ENCODE results near the gene CDKN2B-AS1. TPM values are rescaled to one million over a fixed set of nuclear protein-coding genes. Genes with fewer than 3 reads are reported as not detected.
A peak's percentile ranks its signal among the peaks of the same experiment; 100 is the strongest.

Gene CDKN2B-AS1
- total and polyA plus RNA-seq, 5 donors: 0.09 to 0.24 TPM; not detected in 3

- Histone ChIP-seq H3K27me3 (ENCODE audit: control insufficient read depth, insufficient read depth) (no peaks in the 10 kb centered on the region), H3K4me3 (ENCODE audit: low read length) (no peak overlapping the region), H3K4me1 (ENCODE audit: control insufficient read depth, insufficient read depth, low read length) (no peaks in the 10 kb centered on the region), H3K9me3 (ENCODE audit: control insufficient read depth, low read length) (no peaks in the 10 kb centered on the region), H3K27ac (ENCODE audit: low read length) (no peak overlapping the region)
- ATAC-seq (peak in 1 of 2 donors; percentile 76), DNase-seq (no peak)
- 71% methylated on average over 8 of the region's 8 CpGs for WGBS
- intact Hi-C loops (cut with DNase I): no loop called here
Observed at GRCh38 chr9:22147813-22148527, 153.4 kb downstream of the CDKN2B-AS1 start.

- H3K9me3 ChIP-seq (ENCODE audit: control insufficient read depth, low read length): no peaks in the 10 kb centered on the region
- no peaks in the 10 kb centered on the region for H3K4me1 ChIP-seq (ENCODE audit: control insufficient read depth, insufficient read depth, low read length)
- no peak overlapping the region for H3K4me3 ChIP-seq (ENCODE audit: low read length)
- ATAC-seq: no peak
- DNase-seq: no peak
- no peak overlapping the region for H3K27ac ChIP-seq (ENCODE audit: low read length)
- no peaks in the 10 kb centered on the region for H3K27me3 ChIP-seq (ENCODE audit: control insufficient read depth, insufficient read depth)
- intact Hi-C loops (cut with DNase I): no loop called here
Observed at GRCh38 chr9:22148528-22148875, 153.9 kb downstream of the CDKN2B-AS1 start.

GRCh38 chr9:22148876-22149637 is 154.5 kb downstream of the CDKN2B-AS1 start:
- DNase-seq: no peak
- intact Hi-C loops (cut with DNase I): no loop called here
- ATAC-seq: no peak

GRCh38 chr9:22154064-22154463 is 159.5 kb downstream of the CDKN2B-AS1 start:
- intact Hi-C loops (cut with DNase I): no loop called here
- no peak for ATAC-seq
- WGBS: 97% methylated on average over 10 of the region's 10 CpGs

More at GRCh38 chr9:22148876-22149637, 154.5 kb downstream of the CDKN2B-AS1 start:
- no peaks in the 10 kb centered on the region for H3K9me3 ChIP-seq (ENCODE audit: control insufficient read depth, low read length)
- H3K4me1 ChIP-seq (ENCODE audit: control insufficient read depth, insufficient read depth, low read length): no peaks in the 10 kb centered on the region
- no peak overlapping the region for H3K27ac ChIP-seq (ENCODE audit: low read length)
- no peak overlapping the region for H3K4me3 ChIP-seq (ENCODE audit: low read length)
- H3K27me3 ChIP-seq (ENCODE audit: control insufficient read depth, insufficient read depth): no peaks in the 10 kb centered on the region

GRCh38 chr9:22156586-22156985 is 162.0 kb downstream of the CDKN2B-AS1 start:
- H3K4me1 ChIP-seq (ENCODE audit: control insufficient read depth, insufficient read depth, low read length): no peaks in the 10 kb centered on the region
- WGBS: 79% methylated on average over 6 of the region's 6 CpGs
- no peaks in the 10 kb centered on the region for H3K9me3 ChIP-seq (ENCODE audit: control insufficient read depth, low read length)
- DNase-seq (no peak), ATAC-seq (no peak)
- no peaks in the 10 kb centered on the region for H3K27me3 ChIP-seq (ENCODE audit: control insufficient read depth, insufficient read depth)
- no peak overlapping the region for H3K4me3 ChIP-seq (ENCODE audit: low read length)
- no peak overlapping the region for H3K27ac ChIP-seq (ENCODE audit: low read length)
- intact Hi-C loops (cut with DNase I): no loop called here

More at GRCh38 chr9:22154064-22154463, 159.5 kb downstream of the CDKN2B-AS1 start:
- peak in 2 of 3 donors; percentile 38 to 49 for DNase-seq
- Histone ChIP-seq H3K4me3 (ENCODE audit: low read length) (no peak overlapping the region), H3K27ac (ENCODE audit: low read length) (no peak overlapping the region), H3K27me3 (ENCODE audit: control insufficient read depth, insufficient read depth) (no peaks in the 10 kb centered on the region), H3K4me1 (ENCODE audit: control insufficient read depth, insufficient read depth, low read length) (no peaks in the 10 kb centered on the region), H3K9me3 (ENCODE audit: control insufficient read depth, low read length) (no peaks in the 10 kb centered on the region)

GRCh38 chr9:22157276-22157675 is 162.7 kb downstream of the CDKN2B-AS1 start:
- no peaks in the 10 kb centered on the region for H3K9me3 ChIP-seq (ENCODE audit: control insufficient read depth, low read length)
- intact Hi-C loops (cut with DNase I): no loop called here
- no peak overlapping the region for H3K27ac ChIP-seq (ENCODE audit: low read length)
- H3K27me3 ChIP-seq (ENCODE audit: control insufficient read depth, insufficient read depth): no peaks in the 10 kb centered on the region
- no peak for DNase-seq
- ATAC-seq: no peak
- no peak overlapping the region for H3K4me3 ChIP-seq (ENCODE audit: low read length)
- no peaks in the 10 kb centered on the region for H3K4me1 ChIP-seq (ENCODE audit: control insufficient read depth, insufficient read depth, low read length)

- Histone ChIP-seq H3K27me3 (ENCODE audit: control insufficient read depth, insufficient read depth) (no peaks in the 10 kb centered on the region), H3K4me1 (ENCODE audit: control insufficient read depth, insufficient read depth, low read length) (no peaks in the 10 kb centered on the region), H3K27ac (ENCODE audit: low read length) (no peak overlapping the region), H3K4me3 (ENCODE audit: low read length) (no peak overlapping the region), H3K9me3 (ENCODE audit: control insufficient read depth, low read length) (no peaks in the 10 kb centered on the region)
- WGBS: 37% methylated on average over 4 of the region's 4 CpGs
- DNase-seq (no peak), ATAC-seq (no peak)
- intact Hi-C loops (cut with DNase I): no loop called here
Observed at GRCh38 chr9:22157828-22158227, 163.2 kb downstream of the CDKN2B-AS1 start.

GRCh38 chr9:22158271-22158670 is 163.7 kb downstream of the CDKN2B-AS1 start:
- no peaks in the 10 kb centered on the region for H3K27me3 ChIP-seq (ENCODE audit: control insufficient read depth, insufficient read depth)
- H3K4me1 ChIP-seq (ENCODE audit: control insufficient read depth, insufficient read depth, low read length): no peaks in the 10 kb centered on the region
- intact Hi-C loops (cut with DNase I): no loop called here
- DNase-seq: no peak
- H3K9me3 ChIP-seq (ENCODE audit: control insufficient read depth, low read length): no peaks in the 10 kb centered on the region
- no peak for ATAC-seq
- no peak overlapping the region for H3K27ac ChIP-seq (ENCODE audit: low read length)
- no peak overlapping the region for H3K4me3 ChIP-seq (ENCODE audit: low read length)

GRCh38 chr9:22158927-22159346 is 164.3 kb downstream of the CDKN2B-AS1 start:
- no peaks in the 10 kb centered on the region for H3K4me1 ChIP-seq (ENCODE audit: control insufficient read depth, insufficient read depth, low read length)
- H3K9me3 ChIP-seq (ENCODE audit: control insufficient read depth, low read length): no peaks in the 10 kb centered on the region
- no peak overlapping the region for H3K4me3 ChIP-seq (ENCODE audit: low read length)
- intact Hi-C loops (cut with DNase I): no loop called here
- WGBS: 14% methylated on average over 3 of the region's 3 CpGs
- H3K27ac ChIP-seq (ENCODE audit: low read length): no peak overlapping the region
- ATAC-seq (peak; percentile 83 to 87), DNase-seq (peak; percentile 23 to 80 (median 51))
- no peaks in the 10 kb centered on the region for H3K27me3 ChIP-seq (ENCODE audit: control insufficient read depth, insufficient read depth)

GRCh38 chr9:22159586-22159985 is 165.0 kb downstream of the CDKN2B-AS1 start:
- intact Hi-C loops (cut with DNase I): no loop called here
- Histone ChIP-seq H3K4me1 (ENCODE audit: control insufficient read depth, insufficient read depth, low read length) (no peaks in the 10 kb centered on the region), H3K27ac (ENCODE audit: low read length) (no peak overlapping the region), H3K27me3 (ENCODE audit: control insufficient read depth, insufficient read depth) (no peaks in the 10 kb centered on the region), H3K9me3 (ENCODE audit: control insufficient read depth, low read length) (no peaks in the 10 kb centered on the region), H3K4me3 (ENCODE audit: low read length) (no peak overlapping the region)
- WGBS: 94% methylated on average over 1 of the region's 1 CpG
- no peak for DNase-seq
- ATAC-seq: no peak

- intact Hi-C loops (cut with DNase I): no loop called here
- Histone ChIP-seq H3K4me1 (ENCODE audit: control insufficient read depth, insufficient read depth, low read length) (no peaks in the 10 kb centered on the region), H3K9me3 (ENCODE audit: control insufficient read depth, low read length) (no peaks in the 10 kb centered on the region), H3K27me3 (ENCODE audit: control insufficient read depth, insufficient read depth) (no peaks in the 10 kb centered on the region), H3K4me3 (ENCODE audit: low read length) (no peak overlapping the region), H3K27ac (ENCODE audit: low read length) (no peak overlapping the region)
- 73% methylated on average over 1 of the region's 1 CpG for WGBS
- ATAC-seq (no peak), DNase-seq (no peak)
Observed at GRCh38 chr9:22160221-22160620, 165.6 kb downstream of the CDKN2B-AS1 start.
